ENCODE results near the gene NFIX. TPM values are rescaled to one million over a fixed set of nuclear protein-coding genes. Genes with fewer than 3 reads are reported as not detected.

NFIX gene
- polyA plus RNA-seq, 3 donors, result 0.25 to 3.7 (median 0.90) TPM

DNA sequence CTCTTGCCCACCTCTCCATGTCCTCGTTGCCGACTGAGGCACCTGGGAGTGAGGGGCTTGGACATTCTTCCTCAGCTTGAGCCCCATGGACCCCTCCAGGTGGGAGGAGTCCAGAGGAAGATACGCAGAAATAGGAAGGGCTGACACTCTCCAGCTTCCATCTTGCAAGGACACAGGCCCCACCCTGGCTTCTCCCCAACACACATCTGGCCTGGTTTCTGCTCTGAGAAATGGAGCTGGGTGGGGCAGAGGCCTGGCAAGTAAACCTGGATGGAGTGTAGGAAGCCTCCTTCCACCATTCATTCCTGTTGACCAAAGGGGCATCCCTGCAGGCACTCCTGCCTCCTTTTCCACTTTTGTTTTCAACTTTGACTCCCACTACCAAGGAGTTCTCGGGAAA is 50.5 kb downstream of the NFIX start:
- no peak overlapping the region for H3K4me3 ChIP-seq (replicated peaks in 1 of 3; ENCODE audit: low read depth in 2 of 3, low read length in 3 of 3)
- intact Hi-C loops (cut with micrococcal nuclease), result no loop called here
- Mint-ChIP-seq H3K9me3 (no peaks in the 10 kb centered on the region), H3K27me3 (ENCODE audit: low read depth in 3 of 3) (peaks cover 0 to 3% (median 0%) of the 10 kb centered on the region in 3 donors), H3K27ac (no peak overlapping the region), H3K36me3 (no peaks in the 10 kb centered on the region), H3K4me1 (peaks cover 4% of the 10 kb centered on the region), H3K4me3 (no peak overlapping the region)
- WGBS (ENCODE audit: insufficient coverage), result no CpG with 5 or more reads among the region's 4 CpGs
- TF ChIP-seq CTCF (IDR thresholded peaks at IDR 0.05), result no peak
- no peaks in the 10 kb centered on the region for H3K27me3 ChIP-seq (ENCODE audit: control insufficient read depth in 2 of 2, insufficient read depth in 2 of 2, low read length in 2 of 2)
- no peak overlapping the region for H2AFZ ChIP-seq (ENCODE audit: insufficient read depth, low read depth, low read length, poor library complexity, severe bottlenecking)
- H3K79me2 ChIP-seq (ENCODE audit: insufficient read depth, low read length), result no peaks in the 10 kb centered on the region
- DNase-seq, result no peak
- H3K4me2 ChIP-seq (replicated peaks; ENCODE audit: extremely low read depth, low read length, poor library complexity, severe bottlenecking), result no peak overlapping the region
- no peaks in the 10 kb centered on the region for H3K36me3 ChIP-seq (replicated peaks in 1 of 2; ENCODE audit: control insufficient read depth in 1 of 2, insufficient read depth in 2 of 2, low read length in 2 of 2)
- H3K9me3 ChIP-seq (replicated peaks in 1 of 2; ENCODE audit: control insufficient read depth in 1 of 2, insufficient read depth in 1 of 2, low read length in 2 of 2), result no peaks in the 10 kb centered on the region
- no peaks in the 10 kb centered on the region for H3K4me1 ChIP-seq (ENCODE audit: control insufficient read depth in 1 of 2, insufficient read depth in 2 of 2, low read length in 2 of 2)
- H3K27ac ChIP-seq (ENCODE audit: low read depth in 1 of 2, low read length in 2 of 2), result no peak overlapping the region
- no peak overlapping the region for H3K9ac ChIP-seq (ENCODE audit: insufficient read depth, low read length, poor library complexity, severe bottlenecking)
- no peaks in the 10 kb centered on the region for H4K20me1 ChIP-seq (ENCODE audit: insufficient read depth, low read length)

GRCh38 chr19:13047374-13047773 is 52.1 kb downstream of the NFIX start:
- no peaks in the 10 kb centered on the region for H3K36me3 Mint-ChIP-seq
- peaks cover 3 to 11% (median 9%) of the 10 kb centered on the region in 3 donors for H3K27me3 Mint-ChIP-seq (ENCODE audit: low read depth in 3 of 3)
- Histone ChIP-seq H3K9ac (ENCODE audit: insufficient read depth, low read length, poor library complexity, severe bottlenecking) (no peak overlapping the region), H3K4me3 (replicated peaks in 1 of 3; ENCODE audit: low read depth in 2 of 3, low read length in 3 of 3) (no peak overlapping the region), H3K4me2 (replicated peaks; ENCODE audit: extremely low read depth, low read length, poor library complexity, severe bottlenecking) (no peak overlapping the region), H3K9me3 (replicated peaks in 1 of 2; ENCODE audit: control insufficient read depth in 1 of 2, insufficient read depth in 1 of 2, low read length in 2 of 2) (no peaks in the 10 kb centered on the region), H3K4me1 (ENCODE audit: control insufficient read depth in 1 of 2, insufficient read depth in 2 of 2, low read length in 2 of 2) (peaks cover 8 to 9% of the 10 kb centered on the region in 2 donors), H2AFZ (ENCODE audit: insufficient read depth, low read depth, low read length, poor library complexity, severe bottlenecking) (no peak overlapping the region), H3K27me3 (ENCODE audit: control insufficient read depth in 2 of 2, insufficient read depth in 2 of 2, low read length in 2 of 2) (peaks cover 0 to 8% of the 10 kb centered on the region in 2 donors), H3K79me2 (ENCODE audit: insufficient read depth, low read length) (no peaks in the 10 kb centered on the region), H3K36me3 (replicated peaks in 1 of 2; ENCODE audit: control insufficient read depth in 1 of 2, insufficient read depth in 2 of 2, low read length in 2 of 2) (no peaks in the 10 kb centered on the region), H3K27ac (ENCODE audit: low read depth in 1 of 2, low read length in 2 of 2) (no peak overlapping the region), H4K20me1 (ENCODE audit: insufficient read depth, low read length) (peaks cover 11% of the 10 kb centered on the region)
- H3K4me3 Mint-ChIP-seq, result no peak overlapping the region
- no peak for DNase-seq
- no peak for TF ChIP-seq CTCF (IDR thresholded peaks at IDR 0.05)
- H3K27ac Mint-ChIP-seq, result no peak overlapping the region
- no peaks in the 10 kb centered on the region for H3K9me3 Mint-ChIP-seq
- peaks cover 16% of the 10 kb centered on the region for H3K4me1 Mint-ChIP-seq
- 98% methylated on average over 5 of the region's 7 CpGs for WGBS (ENCODE audit: insufficient coverage)
- intact Hi-C loops (cut with micrococcal nuclease), result no loop called here
